HCT116 (cell line): Measurements from ENCODE around the gene MCM9. TPM values are rescaled to one million over a fixed set of nuclear protein-coding genes. Genes with fewer than 3 reads are reported as not detected.

Experiments used
- ATAC-seq: fragments of 200-7000 bp; cut with Tn5 transposase; 2 replicates; pipeline ENCODE4 v1.9.1; 2020; ENCODE audit warnings: mild to moderate bottlenecking, moderate library complexity
- BruUV-seq: library from RNA; stranded (reverse); fragments of 400-500 nt; replicated peaks from 2 replicates; lab custom pipeline; 2021; lab: Mats Ljungman, UMichigan
- CTCF ChIA-PET: fragments of 300-600 bp; sonication (Branson Sonifier 250); formaldehyde crosslinking; loops from one replicate; lab custom pipeline; 2021; ENCODE audit warnings: antibody characterized with exemption; lab: Charles Lee
- POLR2A ChIA-PET: fragments of 300-600, 350-600 bp; sonication (Branson Sonifier 250); formaldehyde crosslinking; loops from one replicate; lab custom pipeline; 2021; ENCODE audit warnings: antibody characterized with exemption; lab: Charles Lee
- RAD21 ChIA-PET, 2 experiments: fragments of 300-600 bp; sonication (Branson Sonifier 250); formaldehyde crosslinking; loops; one replicate each; lab custom pipeline; 2023; ENCODE audit warnings: low total read pairs in 2 of 2; ENCODE audit not compliant: uncharacterized antibody in 2 of 2, unreplicated experiment in 2 of 2, low non-redundant PET in 1 of 2; lab: Charles Lee
- DNase-seq: peaks from one replicate; pipeline ENCODE4 v3.0.0-alpha.2; 2010; ENCODE audit warnings: low read depth, low spot score
- H2AFZ ChIP-seq: fragments of 200-600 bp; shearing (Covaris generic), sonication (generic); 2 replicates; pipeline ENCODE4 v1.6.1; 2017; ENCODE audit warnings: low read depth, mixed run types, mixed read lengths, antibody characterized with exemption, low read length; ENCODE audit not compliant: poor library complexity, severe bottlenecking
- H3K27ac ChIP-seq: 2 replicates; pipeline ENCODE4 v1.5.1; 2012; ENCODE audit warnings: low read depth, low read length
- H3K27me3 ChIP-seq: fragments of 200-600 bp; sonication (generic); 2 replicates; pipeline ENCODE4 v1.6.1; 2016; ENCODE audit warnings: mixed run types, low read length, mixed read lengths; ENCODE audit not compliant: insufficient read depth
- H3K36me3 ChIP-seq, 2 experiments: fragments of 200-500 bp in 1 of 2; fragments of 200-600 bp in 1 of 2; sonication (Bioruptor generic) in 1 of 2; sonication (generic) in 1 of 2; 2 replicates each; pipeline versions ENCODE4 v1.5.1 to v1.6.1; 2014 to 2016; ENCODE audit warnings: low read length in 2 of 2, inconsistent platforms in 1 of 2, mixed read lengths in 1 of 2, mixed run types in 1 of 2; ENCODE audit not compliant: insufficient read depth in 2 of 2, control insufficient read depth in 1 of 2
- H3K4me1 ChIP-seq, 2 experiments: fragments of 200-600 bp in 1 of 2; sonication (generic) in 1 of 2; 2 replicates each; pipeline versions ENCODE4 v1.5.1 to v1.6.1; 2012 to 2017; ENCODE audit warnings: low read length in 2 of 2, inconsistent platforms in 1 of 2, mild to moderate bottlenecking in 1 of 2, mixed read lengths in 1 of 2, mixed run types in 1 of 2, moderate library complexity in 1 of 2; ENCODE audit not compliant: insufficient read depth in 2 of 2, control insufficient read depth in 1 of 2
- H3K4me2 ChIP-seq: fragments of 200-600 bp; sonication (generic); 2 replicates; pipeline ENCODE4 v1.6.1; 2017; ENCODE audit warnings: mixed run types, low read length, mixed read lengths
- H3K4me3 ChIP-seq, 2 experiments: fragments of 200-600 bp in 1 of 2; sonication (generic) in 1 of 2; replicated peaks in 1 of 2; 2 replicates each; pipeline ENCODE4 v1.5.1; 2011 to 2016; ENCODE audit warnings: low read length in 2 of 2, control low read depth in 1 of 2, low read depth in 1 of 2, mild to moderate bottlenecking in 1 of 2, mixed read lengths in 1 of 2, mixed run types in 1 of 2
- H3K79me2 ChIP-seq: fragments of 200-600 bp; sonication (generic); 2 replicates; pipeline ENCODE4 v1.6.1; 2017; ENCODE audit warnings: mild to moderate bottlenecking, mixed run types, low read length, moderate library complexity, mixed read lengths; ENCODE audit not compliant: insufficient read depth
- H3K9ac ChIP-seq: fragments of 200-600 bp; sonication (generic); 2 replicates; pipeline ENCODE4 v1.6.1; 2016; ENCODE audit warnings: low read length, mixed read lengths
- H3K9me2 ChIP-seq: fragments of 200-600 bp; sonication (generic), shearing (Covaris generic); 2 replicates; pipeline ENCODE4 v1.6.1; 2017; ENCODE audit warnings: mixed run types, mild to moderate bottlenecking, moderate library complexity; ENCODE audit not compliant: insufficient read depth
- H3K9me3 ChIP-seq, 2 experiments: fragments of 200-500 bp in 1 of 2; fragments of 200-600 bp in 1 of 2; sonication (Bioruptor generic) in 1 of 2; sonication (generic) in 1 of 2; 2 replicates each; pipeline ENCODE4 v1.6.1; 2014 to 2017; ENCODE audit warnings: low read length in 2 of 2, mixed read lengths in 2 of 2, inconsistent platforms in 1 of 2, low read depth in 1 of 2, mild to moderate bottlenecking in 1 of 2, mixed run types in 1 of 2, moderate library complexity in 1 of 2; ENCODE audit not compliant: control insufficient read depth in 1 of 2, insufficient read depth in 1 of 2
- H4K20me1 ChIP-seq: fragments of 200-600 bp; sonication (generic), shearing (Covaris generic); 2 replicates; pipeline ENCODE4 v1.6.1; 2017; ENCODE audit warnings: mixed run types, mild to moderate bottlenecking, moderate library complexity; ENCODE audit not compliant: insufficient read depth
- ATF3 ChIP-seq: IDR thresholded peaks from 2 replicates; pipeline ENCODE4 v1.6.1; 2012
- EGR1 ChIP-seq: IDR thresholded peaks from 2 replicates; pipeline ENCODE4 v1.6.1; 2012; ENCODE audit warnings: low read depth
- ELF1 ChIP-seq: IDR thresholded peaks from 2 replicates; pipeline ENCODE4 v1.6.1; 2012; ENCODE audit warnings: low read depth, borderline replicate concordance
- POLR2AphosphoS5 ChIP-seq: IDR thresholded peaks from 2 replicates; pipeline ENCODE4 v1.6.1; 2011; ENCODE audit warnings: mild to moderate bottlenecking, low read depth, low read length, moderate library complexity
- SRF ChIP-seq: IDR thresholded peaks from 2 replicates; pipeline ENCODE4 v1.6.1; 2012; ENCODE audit warnings: low read depth
- ZNF274 ChIP-seq: fragments of 200-500 bp; sonication (Bioruptor generic); IDR thresholded peaks from 2 replicates; pipeline ENCODE4 v1.6.1; 2014; ENCODE audit warnings: mild to moderate bottlenecking, low read depth, low read length, inconsistent platforms
- intact Hi-C: fragments of 100-400 bp; cut with micrococcal nuclease; formaldehyde crosslinking; loops from 2 replicates; pipeline ENCODE4 v1.10.0; 2022
- total RNA-seq: library from RNA; stranded (reverse); gene quantifications from one replicate; pipeline ENCODE4 v1.2.1, GENCODE V29; 2021; ENCODE audit not compliant: unreplicated experiment

MCM9 gene
- total RNA-seq, 1 experiment from 2014 or later = 13.6 TPM

DNA sequence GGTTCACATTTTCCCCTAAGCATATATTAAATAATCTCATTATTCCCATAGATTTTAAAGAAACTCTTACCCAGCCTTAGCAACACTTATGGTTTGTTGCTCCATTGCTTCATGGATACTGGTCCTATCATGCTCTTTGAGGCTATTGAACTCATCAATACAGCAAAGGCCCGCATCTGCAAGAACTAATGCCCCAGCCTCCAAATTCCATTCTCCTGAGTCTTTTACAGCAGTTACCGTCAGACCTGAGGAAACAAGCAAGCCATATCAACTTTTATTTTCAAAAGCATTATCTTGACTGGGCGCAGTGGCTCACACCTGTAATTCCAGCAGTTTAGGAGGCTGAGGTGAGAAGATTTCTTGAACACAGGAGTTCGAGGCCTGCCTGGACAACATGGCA lies 78.7 kb downstream of the MCM9 start:
- intact Hi-C loops = no loop called here
- H3K4me3 ChIP-seq = no peak overlapping the region
- no peaks in the 10 kb centered on the region for H3K4me1 ChIP-seq
- DNase-seq (no peak), ATAC-seq (no peak)
- H3K9me3 ChIP-seq = no peaks in the 10 kb centered on the region
- ChIA-PET POLR2A (no interaction called here), CTCF (no interaction called here), RAD21 (no interaction called here)
- BruUV-seq = no TSS peak
- no peak overlapping the region for H3K9ac ChIP-seq
- H3K27me3 ChIP-seq = no peaks in the 10 kb centered on the region
- no peaks in the 10 kb centered on the region for H3K9me2 ChIP-seq
- no peaks in the 10 kb centered on the region for H3K36me3 ChIP-seq
- H4K20me1 ChIP-seq = no peaks in the 10 kb centered on the region
- no peak overlapping the region for H3K27ac ChIP-seq
- TF ChIP-seq EGR1 (no peak), SRF (no peak), ZNF274 (no peak)
- no peak overlapping the region for H3K4me2 ChIP-seq
- H3K79me2 ChIP-seq = no peaks in the 10 kb centered on the region
- no peak overlapping the region for H2AFZ ChIP-seq

DNA sequence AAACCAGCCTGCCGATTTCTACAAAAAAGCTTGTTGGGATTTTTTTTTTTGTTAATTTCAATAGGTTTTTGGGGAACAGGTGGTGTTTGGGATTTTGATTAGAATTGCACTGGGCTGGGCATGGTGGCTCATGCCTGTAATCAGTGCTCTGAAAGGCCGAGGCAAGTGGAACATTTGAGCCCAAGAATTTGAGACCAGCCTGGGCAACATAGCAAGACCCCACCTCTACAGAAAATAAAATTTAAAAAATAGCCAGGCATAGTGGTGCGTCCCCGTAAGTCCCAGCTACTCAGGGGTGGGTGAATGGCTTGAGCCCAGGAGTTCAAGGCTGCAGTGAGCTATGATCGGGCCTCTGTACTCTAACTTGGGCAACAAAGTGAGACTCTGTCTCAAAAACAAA lies 81.6 kb downstream of the MCM9 start:
- Histone ChIP-seq H3K36me3 (no peaks in the 10 kb centered on the region), H2AFZ (no peak overlapping the region), H4K20me1 (no peaks in the 10 kb centered on the region), H3K9me3 (no peaks in the 10 kb centered on the region), H3K9ac (no peak overlapping the region), H3K27ac (no peak overlapping the region), H3K4me3 (no peak overlapping the region), H3K27me3 (no peaks in the 10 kb centered on the region), H3K4me1 (no peaks in the 10 kb centered on the region), H3K79me2 (no peaks in the 10 kb centered on the region), H3K4me2 (no peak overlapping the region), H3K9me2 (no peaks in the 10 kb centered on the region)
- DNase-seq (no peak), ATAC-seq (no peak)
- intact Hi-C loops = no loop called here
- no peak for TF ChIP-seq EGR1
- TF ChIP-seq ATF3 = no peak
- no peak for TF ChIP-seq POLR2AphosphoS5
- TF ChIP-seq ELF1 = no peak
- RAD21 ChIA-PET = no interaction called here
- CTCF ChIA-PET = no interaction called here
- BruUV-seq = no TSS peak
- POLR2A ChIA-PET = no interaction called here
